Loucy (cell line): ENCODE data around the gene PAQR3.

ENCODE experiments used
- H2AFZ ChIP-seq: fragments of 200-600 bp; sonication (generic); 2 replicates; pipeline ENCODE4 v1.6.0; 2016; ENCODE audit warnings: antibody characterized with exemption, mild to moderate bottlenecking, low read length, moderate library complexity
- H3F3A ChIP-seq: fragments of 200-600 bp; 2 replicates; pipeline ENCODE4 v1.6.0; 2016; ENCODE audit warnings: antibody characterized with exemption, low read depth, mild to moderate bottlenecking
- H3K27me3 ChIP-seq: fragments of 200-600 bp; sonication (generic); 2 replicates; pipeline ENCODE4 v1.6.1; 2014; ENCODE audit warnings: low read length, mild to moderate bottlenecking; ENCODE audit not compliant: insufficient read depth, poor library complexity, severe bottlenecking
- H3K36me3 ChIP-seq: fragments of 200-600 bp; sonication (generic); 2 replicates; pipeline ENCODE4 v1.6.1; 2016; ENCODE audit warnings: low read length; ENCODE audit not compliant: insufficient read depth
- H3K4me1 ChIP-seq: fragments of 200-600 bp; sonication (generic); 2 replicates; pipeline ENCODE4 v1.5.1; 2014; ENCODE audit warnings: low read length, mild to moderate bottlenecking; ENCODE audit not compliant: insufficient read depth, poor library complexity, severe bottlenecking
- H3K4me2 ChIP-seq: fragments of 200-600 bp; sonication (generic); 2 replicates; pipeline ENCODE4 v1.6.0; 2014; ENCODE audit warnings: antibody characterized with exemption, low read length, low read depth, mild to moderate bottlenecking; ENCODE audit not compliant: poor library complexity, severe bottlenecking
- H3K4me3 ChIP-seq: fragments of 200-600 bp; sonication (generic); 2 replicates; pipeline ENCODE4 v1.5.1; 2014; ENCODE audit warnings: low read length, mild to moderate bottlenecking, mixed read lengths; ENCODE audit not compliant: poor library complexity, severe bottlenecking
- H3K79me2 ChIP-seq: fragments of 200-600 bp; sonication (generic); 2 replicates; pipeline ENCODE4 v1.6.1; 2014; ENCODE audit warnings: low read length; ENCODE audit not compliant: insufficient read depth
- H3K9ac ChIP-seq: fragments of 200-600 bp; sonication (generic); 2 replicates; pipeline ENCODE4 v1.6.0; 2014; ENCODE audit warnings: mild to moderate bottlenecking, low read depth, low read length, moderate library complexity; ENCODE audit not compliant: poor library complexity, severe bottlenecking
- H3K9me2 ChIP-seq: fragments of 200-600 bp; sonication (generic); replicated peaks from 2 replicates; pipeline ENCODE4 v1.6.1; 2016; ENCODE audit warnings: low read depth, low read length, mixed read lengths
- H3K9me3 ChIP-seq: fragments of 200-600 bp; sonication (generic); 2 replicates; pipeline ENCODE4 v1.6.1; 2014; ENCODE audit warnings: mild to moderate bottlenecking, antibody characterized with exemption, low read length, low read depth; ENCODE audit not compliant: insufficient read depth
- H4K20me1 ChIP-seq: fragments of 200-600 bp; sonication (generic); 2 replicates; pipeline ENCODE4 v1.6.0; 2014; ENCODE audit warnings: antibody characterized with exemption, low read length, mild to moderate bottlenecking; ENCODE audit not compliant: insufficient read depth, poor library complexity, severe bottlenecking
- EZH2phosphoT487 ChIP-seq: fragments of 200-600 bp; IDR thresholded peaks from 2 replicates; pipeline ENCODE4 v1.6.1; 2018; ENCODE audit warnings: antibody characterized with exemption, mild to moderate bottlenecking, moderate library complexity, borderline replicate concordance
- TF ChIP-seq, protein P1 (sequence below): fragments of 200-600 bp; sonication (generic); conservative IDR thresholded peaks from 2 replicates; pipeline ENCODE4 v1.5.1; 2014; ENCODE audit warnings: mild to moderate bottlenecking, antibody characterized with exemption, low read length

Gene PAQR3, protein sequence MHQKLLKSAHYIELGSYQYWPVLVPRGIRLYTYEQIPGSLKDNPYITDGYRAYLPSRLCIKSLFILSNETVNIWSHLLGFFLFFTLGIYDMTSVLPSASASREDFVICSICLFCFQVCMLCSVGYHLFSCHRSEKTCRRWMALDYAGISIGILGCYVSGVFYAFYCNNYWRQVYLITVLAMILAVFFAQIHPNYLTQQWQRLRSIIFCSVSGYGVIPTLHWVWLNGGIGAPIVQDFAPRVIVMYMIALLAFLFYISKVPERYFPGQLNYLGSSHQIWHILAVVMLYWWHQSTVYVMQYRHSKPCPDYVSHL

DNA sequence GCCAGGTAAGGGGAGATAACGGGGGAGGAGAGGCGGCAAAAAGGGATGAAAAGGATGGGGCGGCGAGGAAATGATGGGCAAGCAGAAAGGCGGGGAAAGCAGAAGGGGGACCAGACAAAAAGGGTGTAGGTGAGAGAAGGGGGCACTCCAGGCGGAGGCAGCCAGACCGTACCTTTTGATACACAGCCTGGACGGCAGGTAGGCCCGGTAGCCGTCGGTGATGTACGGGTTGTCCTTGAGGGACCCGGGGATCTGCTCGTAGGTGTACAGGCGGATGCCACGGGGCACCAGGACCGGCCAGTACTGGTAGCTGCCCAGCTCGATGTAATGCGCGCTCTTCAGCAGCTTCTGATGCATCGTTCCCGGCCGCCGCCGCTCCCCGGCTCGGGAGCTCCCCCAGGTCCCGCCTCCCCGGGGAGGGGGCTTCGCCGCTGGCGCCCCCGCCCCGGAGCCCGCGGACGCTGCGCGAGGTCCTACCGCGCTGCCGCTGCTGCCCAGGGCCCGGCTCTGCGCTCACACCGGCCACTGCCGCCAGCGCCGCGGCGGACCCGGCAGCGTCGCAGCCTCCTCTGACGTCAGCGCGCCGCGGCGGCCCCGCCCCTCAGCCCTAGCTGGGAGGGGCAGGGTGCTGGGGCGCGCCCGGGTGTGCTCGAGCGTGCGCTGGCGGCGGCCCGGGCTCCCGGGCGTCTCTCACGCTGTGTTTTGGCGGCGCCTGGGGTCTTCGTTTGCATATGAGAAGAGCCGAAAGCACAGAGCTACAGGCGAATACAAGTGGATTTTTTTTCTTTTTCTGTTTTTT, at the start of gene PAQR3:
Gene PAQR3, minus strand, starts transcription at position 571 of the 799 bp plus-strand sequence. Its CDS starts 214 bp downstream, at position 357.
- Histone ChIP-seq H4K20me1 (peaks cover 7% of the 10 kb centered on the region), H3K4me2 (peak within 1 kb of the TSS; percentile 93), H3K27me3 (no peaks in the 10 kb centered on the region), H3K9me3 (no peaks in the 10 kb centered on the region), H3K9me2 (no peaks in the 10 kb centered on the region), H3F3A (no peaks in the 10 kb centered on the region), H2AFZ (peak within 1 kb of the TSS; percentile 99), H3K79me2 (peaks cover 53% of the 10 kb centered on the region), H3K36me3 (no peaks in the 10 kb centered on the region), H3K9ac (peak within 1 kb of the TSS; percentile 89), H3K4me1 (peaks cover 53% of the 10 kb centered on the region), H3K4me3 (peak within 1 kb of the TSS; percentile 97)
- TF ChIP-seq, protein P1, sequence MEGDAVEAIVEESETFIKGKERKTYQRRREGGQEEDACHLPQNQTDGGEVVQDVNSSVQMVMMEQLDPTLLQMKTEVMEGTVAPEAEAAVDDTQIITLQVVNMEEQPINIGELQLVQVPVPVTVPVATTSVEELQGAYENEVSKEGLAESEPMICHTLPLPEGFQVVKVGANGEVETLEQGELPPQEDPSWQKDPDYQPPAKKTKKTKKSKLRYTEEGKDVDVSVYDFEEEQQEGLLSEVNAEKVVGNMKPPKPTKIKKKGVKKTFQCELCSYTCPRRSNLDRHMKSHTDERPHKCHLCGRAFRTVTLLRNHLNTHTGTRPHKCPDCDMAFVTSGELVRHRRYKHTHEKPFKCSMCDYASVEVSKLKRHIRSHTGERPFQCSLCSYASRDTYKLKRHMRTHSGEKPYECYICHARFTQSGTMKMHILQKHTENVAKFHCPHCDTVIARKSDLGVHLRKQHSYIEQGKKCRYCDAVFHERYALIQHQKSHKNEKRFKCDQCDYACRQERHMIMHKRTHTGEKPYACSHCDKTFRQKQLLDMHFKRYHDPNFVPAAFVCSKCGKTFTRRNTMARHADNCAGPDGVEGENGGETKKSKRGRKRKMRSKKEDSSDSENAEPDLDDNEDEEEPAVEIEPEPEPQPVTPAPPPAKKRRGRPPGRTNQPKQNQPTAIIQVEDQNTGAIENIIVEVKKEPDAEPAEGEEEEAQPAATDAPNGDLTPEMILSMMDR: no peak
- TF ChIP-seq EZH2phosphoT487: no peak

DNA sequence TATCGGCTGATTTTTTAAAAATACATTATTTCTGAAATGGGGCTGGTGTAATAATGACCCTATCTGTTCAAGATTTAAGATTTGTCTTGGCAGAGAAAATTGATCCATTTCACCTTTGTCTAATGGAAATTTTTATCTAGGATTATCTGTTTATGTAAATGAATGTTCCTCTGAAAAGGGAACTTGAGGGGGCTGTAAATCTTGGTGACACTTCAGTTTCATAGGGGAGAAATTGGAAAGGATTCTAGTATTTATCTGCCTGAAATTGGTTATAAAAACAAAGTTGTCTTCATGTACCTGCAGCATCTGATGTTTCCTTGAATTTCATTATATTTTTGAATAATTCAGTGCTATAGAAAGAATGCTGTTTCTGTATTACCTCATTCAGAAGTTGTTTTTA, 48.4 kb upstream of the PAQR3 start:
- Histone ChIP-seq H3K4me3 (no peak overlapping the region), H4K20me1 (no peaks in the 10 kb centered on the region), H3K9me2 (no peaks in the 10 kb centered on the region), H3K4me2 (no peak overlapping the region), H3K79me2 (no peaks in the 10 kb centered on the region), H3K36me3 (no peaks in the 10 kb centered on the region), H3K4me1 (peaks cover 3% of the 10 kb centered on the region), H3K9me3 (no peaks in the 10 kb centered on the region), H2AFZ (no peak overlapping the region), H3K27me3 (no peaks in the 10 kb centered on the region), H3F3A (no peaks in the 10 kb centered on the region), H3K9ac (no peak overlapping the region)
- TF ChIP-seq EZH2phosphoT487: no peak
- TF ChIP-seq, protein P1: no peak

DNA sequence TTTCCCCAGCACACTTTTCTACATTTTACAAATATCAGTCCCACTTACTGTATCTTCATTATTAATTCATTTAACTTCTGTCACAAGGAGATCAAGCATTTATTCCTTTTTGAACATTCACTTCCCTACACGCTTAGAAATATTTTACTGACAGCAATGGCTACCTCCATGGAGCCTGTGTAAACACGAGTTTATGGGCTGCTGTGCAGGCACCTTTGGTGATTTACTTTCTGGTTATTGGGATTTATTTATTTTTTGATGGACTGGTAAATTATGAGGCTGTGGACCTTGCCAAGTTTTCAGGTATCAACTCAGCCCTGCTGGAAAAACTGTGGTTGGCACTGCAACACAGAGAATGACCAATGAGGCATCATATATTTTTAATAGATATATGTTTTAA, 45.4 kb upstream of the PAQR3 start:
- Histone ChIP-seq H3K9me3 (no peaks in the 10 kb centered on the region), H3K9ac (no peak overlapping the region), H3K4me3 (no peak overlapping the region), H3K79me2 (no peaks in the 10 kb centered on the region), H3K27me3 (no peaks in the 10 kb centered on the region), H4K20me1 (no peaks in the 10 kb centered on the region), H3K9me2 (no peaks in the 10 kb centered on the region), H3F3A (no peaks in the 10 kb centered on the region), H3K4me2 (no peak overlapping the region), H3K36me3 (no peaks in the 10 kb centered on the region), H2AFZ (no peak overlapping the region), H3K4me1 (peaks cover 3% of the 10 kb centered on the region)
- TF ChIP-seq, protein P1: no peak
- no peak for TF ChIP-seq EZH2phosphoT487
